Measurements from ENCODE around the gene TRIO.

DNA sequence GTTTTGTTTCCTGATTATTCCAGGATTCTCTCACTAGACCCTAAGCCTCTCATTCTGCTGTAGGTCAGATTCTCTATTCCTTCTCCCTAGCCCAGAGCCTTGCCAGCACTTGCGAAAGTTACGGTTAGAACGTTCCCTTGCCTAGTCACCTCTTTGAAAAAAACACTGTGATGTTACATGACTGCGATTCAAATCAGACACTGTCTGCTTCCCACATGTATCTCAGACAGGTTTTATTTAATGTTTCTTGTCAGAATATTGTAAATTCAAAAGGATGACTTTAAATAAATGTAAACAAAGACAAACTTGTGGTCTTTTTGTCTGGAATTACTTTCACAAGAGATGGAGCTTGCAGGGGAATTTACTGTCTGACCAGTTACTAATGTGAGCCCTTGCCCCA is 322.0 kb downstream of the TRIO start:
- TF ChIP-seq YY1 (IDR thresholded peaks at IDR 0.05; ENCODE audit: insufficient read depth, insufficient read length) (no peak), SUZ12 (IDR thresholded peaks at IDR 0.05; ENCODE audit: extremely low read depth, insufficient read depth, insufficient read length) (no peak)
